HG03039 (cell line): ENCODE data around the gene GGT5.
"Not testable (repeated sequence)": the region's sequence is repeated elsewhere in the genome, so short reads cannot be mapped to it uniquely, and the experiment has no call there.

ENCODE experiments used
- ATAC-seq: cut with Tn5 transposase; IDR thresholded peaks from one replicate; pipeline ENCODE4 v1.9.1; 2021; ENCODE audit warnings: mild to moderate bottlenecking, moderate library complexity; ENCODE audit not compliant: unreplicated experiment

GGT5 gene

GRCh38 chr22:24206460-24207263, 38.2 kb downstream of the GGT5 start:
- ATAC-seq, result not testable (repeated sequence)

GRCh38 chr22:24205438-24206195, 39.3 kb downstream of the GGT5 start:
- no peak for ATAC-seq

GRCh38 chr22:24203856-24204255, 41.0 kb downstream of the GGT5 start:
- ATAC-seq, result not testable (repeated sequence)

GRCh38 chr22:24201681-24202614, 42.9 kb downstream of the GGT5 start:
- no peak for ATAC-seq

GRCh38 chr22:24200619-24201212, 44.2 kb downstream of the GGT5 start:
- no peak for ATAC-seq

GRCh38 chr22:24198682-24199052, 46.2 kb downstream of the GGT5 start:
- no peak for ATAC-seq

GRCh38 chr22:24191893-24192292, 53.0 kb downstream of the GGT5 start:
- ATAC-seq, result no peak

GRCh38 chr22:24191381-24191841, 53.5 kb downstream of the GGT5 start:
- no peak for ATAC-seq

GRCh38 chr22:24190596-24191208, 54.2 kb downstream of the GGT5 start:
- no peak for ATAC-seq

GRCh38 chr22:24190159-24190540, 54.7 kb downstream of the GGT5 start:
- ATAC-seq, result no peak

- no peak for ATAC-seq
Measured at GRCh38 chr22:24189249-24190158, 55.4 kb downstream of the GGT5 start.

- ATAC-seq, result no peak
Measured at GRCh38 chr22:24188705-24189248, 56.1 kb downstream of the GGT5 start.

GRCh38 chr22:24187731-24188644, 56.9 kb downstream of the GGT5 start:
- ATAC-seq, result no peak

- ATAC-seq, result no peak
Measured at GRCh38 chr22:24186892-24187670, 57.8 kb downstream of the GGT5 start.

GRCh38 chr22:24186352-24186740, 58.5 kb downstream of the GGT5 start:
- ATAC-seq, result no peak

GRCh38 chr22:24185501-24186351, 59.2 kb downstream of the GGT5 start:
- ATAC-seq, result no peak
